Measurements from ENCODE around the gene APOL6.

DNA sequence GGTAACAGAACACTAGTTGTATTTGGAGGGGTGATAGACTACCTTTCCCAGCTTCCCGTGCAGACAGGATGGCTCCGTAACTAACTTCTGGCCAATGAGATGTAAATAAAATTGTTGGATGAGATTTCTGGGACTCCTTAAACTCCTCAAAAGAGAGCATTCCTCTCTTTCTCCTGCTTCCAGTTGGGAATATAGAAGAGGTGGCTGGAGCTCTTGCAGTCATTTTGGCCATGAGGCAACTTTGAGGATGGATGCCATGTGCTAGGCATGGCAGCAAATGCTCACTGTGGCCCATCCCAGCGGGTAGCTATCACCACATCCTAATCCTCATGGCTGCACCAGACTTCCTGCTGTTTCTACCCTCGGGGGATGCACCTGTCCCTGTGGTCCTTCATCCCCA lies 38.5 kb upstream of the APOL6 start:
- TF ChIP-seq POLR2AphosphoS5 (IDR thresholded peaks at IDR 0.05; ENCODE audit: low read depth), result no peak
- TF ChIP-seq, protein P1, sequence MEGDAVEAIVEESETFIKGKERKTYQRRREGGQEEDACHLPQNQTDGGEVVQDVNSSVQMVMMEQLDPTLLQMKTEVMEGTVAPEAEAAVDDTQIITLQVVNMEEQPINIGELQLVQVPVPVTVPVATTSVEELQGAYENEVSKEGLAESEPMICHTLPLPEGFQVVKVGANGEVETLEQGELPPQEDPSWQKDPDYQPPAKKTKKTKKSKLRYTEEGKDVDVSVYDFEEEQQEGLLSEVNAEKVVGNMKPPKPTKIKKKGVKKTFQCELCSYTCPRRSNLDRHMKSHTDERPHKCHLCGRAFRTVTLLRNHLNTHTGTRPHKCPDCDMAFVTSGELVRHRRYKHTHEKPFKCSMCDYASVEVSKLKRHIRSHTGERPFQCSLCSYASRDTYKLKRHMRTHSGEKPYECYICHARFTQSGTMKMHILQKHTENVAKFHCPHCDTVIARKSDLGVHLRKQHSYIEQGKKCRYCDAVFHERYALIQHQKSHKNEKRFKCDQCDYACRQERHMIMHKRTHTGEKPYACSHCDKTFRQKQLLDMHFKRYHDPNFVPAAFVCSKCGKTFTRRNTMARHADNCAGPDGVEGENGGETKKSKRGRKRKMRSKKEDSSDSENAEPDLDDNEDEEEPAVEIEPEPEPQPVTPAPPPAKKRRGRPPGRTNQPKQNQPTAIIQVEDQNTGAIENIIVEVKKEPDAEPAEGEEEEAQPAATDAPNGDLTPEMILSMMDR (IDR thresholded peaks at IDR 0.05; ENCODE audit: insufficient read depth, low read length), result no peak
- TF ChIP-seq, protein P2, sequence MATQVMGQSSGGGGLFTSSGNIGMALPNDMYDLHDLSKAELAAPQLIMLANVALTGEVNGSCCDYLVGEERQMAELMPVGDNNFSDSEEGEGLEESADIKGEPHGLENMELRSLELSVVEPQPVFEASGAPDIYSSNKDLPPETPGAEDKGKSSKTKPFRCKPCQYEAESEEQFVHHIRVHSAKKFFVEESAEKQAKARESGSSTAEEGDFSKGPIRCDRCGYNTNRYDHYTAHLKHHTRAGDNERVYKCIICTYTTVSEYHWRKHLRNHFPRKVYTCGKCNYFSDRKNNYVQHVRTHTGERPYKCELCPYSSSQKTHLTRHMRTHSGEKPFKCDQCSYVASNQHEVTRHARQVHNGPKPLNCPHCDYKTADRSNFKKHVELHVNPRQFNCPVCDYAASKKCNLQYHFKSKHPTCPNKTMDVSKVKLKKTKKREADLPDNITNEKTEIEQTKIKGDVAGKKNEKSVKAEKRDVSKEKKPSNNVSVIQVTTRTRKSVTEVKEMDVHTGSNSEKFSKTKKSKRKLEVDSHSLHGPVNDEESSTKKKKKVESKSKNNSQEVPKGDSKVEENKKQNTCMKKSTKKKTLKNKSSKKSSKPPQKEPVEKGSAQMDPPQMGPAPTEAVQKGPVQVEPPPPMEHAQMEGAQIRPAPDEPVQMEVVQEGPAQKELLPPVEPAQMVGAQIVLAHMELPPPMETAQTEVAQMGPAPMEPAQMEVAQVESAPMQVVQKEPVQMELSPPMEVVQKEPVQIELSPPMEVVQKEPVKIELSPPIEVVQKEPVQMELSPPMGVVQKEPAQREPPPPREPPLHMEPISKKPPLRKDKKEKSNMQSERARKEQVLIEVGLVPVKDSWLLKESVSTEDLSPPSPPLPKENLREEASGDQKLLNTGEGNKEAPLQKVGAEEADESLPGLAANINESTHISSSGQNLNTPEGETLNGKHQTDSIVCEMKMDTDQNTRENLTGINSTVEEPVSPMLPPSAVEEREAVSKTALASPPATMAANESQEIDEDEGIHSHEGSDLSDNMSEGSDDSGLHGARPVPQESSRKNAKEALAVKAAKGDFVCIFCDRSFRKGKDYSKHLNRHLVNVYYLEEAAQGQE (IDR thresholded peaks at IDR 0.05; ENCODE audit: insufficient replicate concordance, low read depth), result no peak
- no peak for TF ChIP-seq GABPA (IDR thresholded peaks at IDR 0.05; ENCODE audit: low read depth)
- TF ChIP-seq SPI1 (IDR thresholded peaks at IDR 0.05; ENCODE audit: borderline replicate concordance, low read depth), result no peak

All from HL-60 (cell line).